Uterus (tissue), 4 donors: ENCODE measurements around the gene FBXO31. TPM values are rescaled to one million over a fixed set of nuclear protein-coding genes. Genes with fewer than 3 reads are reported as not detected.
A peak's percentile ranks its signal among the peaks of the same experiment; 100 is the strongest.

ENCODE experiments used
- DNase-seq, 2 donors: peaks; one replicate each; pipeline ENCODE4 v3.0.0-alpha.2; 2019 to 2020
- H3K27ac ChIP-seq, 2 donors: fragments of 200-600 bp; sonication (generic); 1 replicate in 1 of 2; 2 replicates in 1 of 2; pipeline ENCODE4 v1.5.1; 2016 to 2018
- H3K27me3 ChIP-seq, 2 donors: fragments of 200-600 bp; sonication (generic); one replicate each; pipeline ENCODE4 v1.5.1; 2018 to 2019; ENCODE audit warnings: control low read depth in 1 of 2
- H3K36me3 ChIP-seq, 2 donors: fragments of 200-600 bp; sonication (generic); one replicate each; pipeline ENCODE4 v1.5.1; 2019; ENCODE audit warnings: control low read depth in 1 of 2
- H3K4me1 ChIP-seq, 2 donors: fragments of 200-600 bp; sonication (generic); one replicate each; pipeline ENCODE4 v1.5.1; 2018 to 2019; ENCODE audit warnings: control low read depth in 1 of 2
- H3K4me3 ChIP-seq, 2 donors: fragments of 200-600 bp; sonication (generic); 1 replicate in 1 of 2; 2 replicates in 1 of 2; pipeline ENCODE4 v1.5.1; 2018 to 2019; ENCODE audit warnings: mild to moderate bottlenecking in 1 of 2
- H3K9me3 ChIP-seq, 2 donors: fragments of 200-600 bp; sonication (generic); one replicate each; pipeline ENCODE4 v1.5.1; 2019; ENCODE audit warnings: control low read depth in 1 of 2
- CTCF ChIP-seq, 4 experiments: fragments of 200-600 bp in 2 of 4; fragments of 450-650 bp in 2 of 4; sonication (generic) in 2 of 4; IDR thresholded peaks; one replicate each; pipeline ENCODE4 v1.5.1; 2016 to 2019; ENCODE audit warnings: antibody characterized with exemption in 4 of 4, mild to moderate bottlenecking in 2 of 4, moderate library complexity in 1 of 4
- POLR2A ChIP-seq, 2 donors: fragments of 450-650 bp; IDR thresholded peaks; one replicate each; pipeline ENCODE4 v1.6.1; 2016; ENCODE audit warnings: antibody characterized with exemption in 2 of 2, mild to moderate bottlenecking in 1 of 2, moderate library complexity in 1 of 2
- intact Hi-C: fragments of 100-400 bp; cut with DNase I; formaldehyde crosslinking; loops from one replicate; pipeline ENCODE4 v1.15.1; 2023; ENCODE audit warnings: low total_unique reads
- total RNA-seq, 4 donors: library from RNA; depleted of rRNA in 3 of 4; stranded (reverse); fragments of >200 nt in 3 of 4; gene quantifications; one replicate each; pipeline versions ENCODE4 v1.1.0 to v1.2.4, GENCODE V29; 2014 to 2023
- donor health status: DM: yes; HTN: yes; CAD: no.

FBXO31 gene
- total RNA-seq, 4 donors from 2014 or later: 35.2 to 309 (median 74.8) TPM

GRCh38 chr16:87323727-87324410, 59.7 kb downstream of the FBXO31 start:
- Histone ChIP-seq H3K36me3 (no peaks in the 10 kb centered on the region), H3K27me3 (no peaks in the 10 kb centered on the region), H3K4me3 (no peak overlapping the region), H3K27ac (no peak overlapping the region), H3K9me3 (no peaks in the 10 kb centered on the region), H3K4me1 (no peaks in the 10 kb centered on the region)
- intact Hi-C loops: no loop called here
- TF ChIP-seq POLR2A (IDR thresholded peaks at IDR 0.05) (no peak), CTCF (IDR thresholded peaks at IDR 0.05) (no peak)
- peak; percentile 9 to 10 for DNase-seq

GRCh38 chr16:87322833-87323726, 60.5 kb downstream of the FBXO31 start:
- Histone ChIP-seq H3K27me3 (no peaks in the 10 kb centered on the region), H3K4me1 (peaks cover 0 to 5% of the 10 kb centered on the region in 2 donors), H3K27ac (no peak overlapping the region), H3K4me3 (no peak overlapping the region), H3K36me3 (no peaks in the 10 kb centered on the region), H3K9me3 (no peaks in the 10 kb centered on the region)
- intact Hi-C loops: no loop called here
- DNase-seq: peak in 1 of 2 donors; percentile 10
- no peak for TF ChIP-seq CTCF (IDR thresholded peaks at IDR 0.05)
- TF ChIP-seq POLR2A (IDR thresholded peaks at IDR 0.05): no peak

GRCh38 chr16:87322360-87322759, 61.2 kb downstream of the FBXO31 start:
- no peaks in the 10 kb centered on the region for H3K9me3 ChIP-seq
- peak; percentile 8 to 10 for DNase-seq
- H3K4me1 ChIP-seq: peaks cover 0 to 7% of the 10 kb centered on the region in 2 donors
- H3K27me3 ChIP-seq: no peaks in the 10 kb centered on the region
- H3K27ac ChIP-seq: no peak overlapping the region
- no peaks in the 10 kb centered on the region for H3K36me3 ChIP-seq
- intact Hi-C loops: no loop called here
- TF ChIP-seq POLR2A (IDR thresholded peaks at IDR 0.05): no peak
- H3K4me3 ChIP-seq: no peak overlapping the region

DNA sequence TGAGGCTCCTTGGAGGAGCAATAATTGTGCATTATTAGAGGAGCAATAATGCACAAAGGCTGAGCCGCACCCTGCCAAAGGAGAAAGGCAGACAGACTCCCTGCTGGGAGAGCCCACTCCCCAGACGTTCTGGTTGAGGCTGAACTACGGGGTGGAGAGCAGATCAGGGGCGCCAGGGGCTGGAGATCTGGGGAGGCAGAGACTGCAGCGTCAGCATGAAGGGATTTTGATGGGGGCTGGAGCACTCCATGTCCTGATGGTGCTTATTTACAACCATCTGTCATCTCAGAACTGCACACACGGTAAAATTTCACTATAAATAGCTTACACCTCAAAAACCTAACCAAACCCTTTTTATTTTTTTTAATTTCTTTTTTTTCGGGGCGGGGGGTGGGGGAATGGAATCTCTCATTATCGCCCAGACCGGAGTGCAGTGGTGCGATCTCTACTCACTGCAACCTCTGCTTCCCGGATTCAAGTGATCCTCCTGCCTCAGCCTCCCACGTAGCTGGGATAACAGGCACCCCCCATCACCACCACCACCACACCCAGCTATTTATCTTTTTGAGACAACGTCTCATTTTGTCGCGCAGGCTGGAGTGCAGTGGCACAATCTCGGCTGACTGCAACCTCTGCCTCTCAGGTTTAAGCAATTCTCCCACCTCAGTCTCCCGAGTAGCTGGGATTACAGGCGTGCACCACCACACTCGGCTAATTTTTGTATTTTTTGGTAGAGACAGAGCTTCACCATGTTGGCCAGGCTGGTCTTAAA, 62.1 kb downstream of the FBXO31 start:
- no peak overlapping the region for H3K27ac ChIP-seq
- H3K4me3 ChIP-seq: no peak overlapping the region
- no peaks in the 10 kb centered on the region for H3K27me3 ChIP-seq
- H3K36me3 ChIP-seq: no peaks in the 10 kb centered on the region
- intact Hi-C loops: no loop called here
- peaks cover 0 to 7% of the 10 kb centered on the region in 2 donors for H3K4me1 ChIP-seq
- TF ChIP-seq CTCF (IDR thresholded peaks at IDR 0.05): no peak
- no peak for TF ChIP-seq POLR2A (IDR thresholded peaks at IDR 0.05)
- no peak for DNase-seq
- H3K9me3 ChIP-seq: no peaks in the 10 kb centered on the region

DNA sequence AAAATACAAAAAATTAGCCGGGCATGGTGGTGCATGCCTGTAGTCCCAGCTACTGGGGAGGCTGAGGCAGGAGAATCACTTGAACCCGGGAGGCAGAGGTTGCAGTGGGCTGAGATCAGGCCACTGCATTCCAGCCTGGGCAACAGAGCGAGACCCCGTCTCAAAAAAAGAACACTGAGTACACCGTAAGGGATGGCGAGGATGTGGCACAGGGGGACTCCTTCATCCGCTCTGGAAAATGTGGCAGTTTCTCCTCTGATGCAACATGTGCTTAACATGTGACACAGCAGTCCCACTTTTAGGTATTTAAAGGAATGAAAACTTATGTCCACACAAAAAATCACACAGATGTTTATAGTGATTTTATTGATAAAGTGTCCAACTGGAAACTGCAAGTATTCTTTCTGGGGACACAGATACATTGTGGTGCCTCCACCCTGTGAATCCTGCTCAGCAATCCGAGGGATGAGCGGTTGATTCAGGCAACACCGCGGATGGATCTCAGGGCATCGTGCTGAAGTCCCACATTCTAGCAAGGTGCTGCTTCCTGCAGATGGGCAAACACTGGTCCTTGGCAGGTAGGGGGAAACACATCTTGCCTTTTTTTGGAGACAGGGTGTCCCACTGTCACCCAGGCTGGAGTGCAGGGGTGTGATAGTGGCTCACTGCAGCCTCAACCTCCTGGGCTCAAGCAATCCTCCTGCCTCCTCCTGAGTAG, 62.9 kb downstream of the FBXO31 start:
- Histone ChIP-seq H3K27ac (no peak overlapping the region), H3K27me3 (no peaks in the 10 kb centered on the region), H3K36me3 (no peaks in the 10 kb centered on the region), H3K4me3 (no peak overlapping the region), H3K4me1 (peaks cover 0 to 7% of the 10 kb centered on the region in 2 donors), H3K9me3 (no peaks in the 10 kb centered on the region)
- DNase-seq: no peak
- intact Hi-C loops: no loop called here
- TF ChIP-seq POLR2A (IDR thresholded peaks at IDR 0.05): no peak
- no peak for TF ChIP-seq CTCF (IDR thresholded peaks at IDR 0.05)
